Mucosa of descending colon (tissue), 3 donors: ENCODE data around the gene TTC36. TPM values are rescaled to one million over a fixed set of nuclear protein-coding genes. Genes with fewer than 3 reads are reported as not detected.

ENCODE experiments used
- ATAC-seq: fragments of 200-7000 bp; cut with Tn5 transposase; one replicate; pipeline ENCODE4 v1.9.1; 2020; ENCODE audit warnings: mild to moderate bottlenecking, moderate library complexity
- DNase-seq, 3 donors: peaks; one replicate each; pipeline ENCODE4 v3.0.0-alpha.2; 2020
- H3K36me3 ChIP-seq: fragments of 200-600 bp; one replicate; pipeline ENCODE4 v1.8.0; 2021; ENCODE audit warnings: low read depth, mild to moderate bottlenecking
- H3K4me1 ChIP-seq: fragments of 200-600 bp; one replicate; pipeline ENCODE4 v1.8.0; 2021; ENCODE audit warnings: low read depth, mild to moderate bottlenecking
- H3K4me3 ChIP-seq: fragments of 200-600 bp; one replicate; pipeline ENCODE4 v1.8.0; 2021; ENCODE audit warnings: mild to moderate bottlenecking
- H3K9me3 ChIP-seq: fragments of 200-600 bp; one replicate; pipeline ENCODE4 v1.8.0; 2021; ENCODE audit warnings: mild to moderate bottlenecking
- intact Hi-C, 2 donors: fragments of 100-400 bp; cut with DNase I in 1 of 2; cut with micrococcal nuclease in 1 of 2; formaldehyde crosslinking; loops; one replicate each; pipeline versions ENCODE4 v1.11.0 to v1.11.1; 2022; cut with DNase I, micrococcal nuclease
- total RNA-seq, 3 donors: library from RNA; stranded (reverse); fragmentation: NEBNext Ultra II Directional in 2 of 3; extraction: Animal tissue kit (Norgen Biotek cat#: 25700) in 2 of 3; gene quantifications; one replicate each; pipeline versions ENCODE4 v1.2.1 to v1.2.4, GENCODE V29; 2021 to 2023
- TF ChIP-seq, protein P1 (sequence below): fragments of 200-600 bp; IDR thresholded peaks from one replicate; pipeline ENCODE4 v1.8.0; 2022; ENCODE audit warnings: antibody characterized with exemption, mild to moderate bottlenecking
- donor health status: DM: no; HTN: no; CAD: no; lungs with moderate emphysema.
- donor health status: DM: no; HTN: no; CAD: no.
- donor health status: DM: no; HTN: yes; CAD: no.

Gene TTC36
- total RNA-seq, 3 donors from 2014 or later = 0.63 to 1.3 (median 1.2) TPM

DNA sequence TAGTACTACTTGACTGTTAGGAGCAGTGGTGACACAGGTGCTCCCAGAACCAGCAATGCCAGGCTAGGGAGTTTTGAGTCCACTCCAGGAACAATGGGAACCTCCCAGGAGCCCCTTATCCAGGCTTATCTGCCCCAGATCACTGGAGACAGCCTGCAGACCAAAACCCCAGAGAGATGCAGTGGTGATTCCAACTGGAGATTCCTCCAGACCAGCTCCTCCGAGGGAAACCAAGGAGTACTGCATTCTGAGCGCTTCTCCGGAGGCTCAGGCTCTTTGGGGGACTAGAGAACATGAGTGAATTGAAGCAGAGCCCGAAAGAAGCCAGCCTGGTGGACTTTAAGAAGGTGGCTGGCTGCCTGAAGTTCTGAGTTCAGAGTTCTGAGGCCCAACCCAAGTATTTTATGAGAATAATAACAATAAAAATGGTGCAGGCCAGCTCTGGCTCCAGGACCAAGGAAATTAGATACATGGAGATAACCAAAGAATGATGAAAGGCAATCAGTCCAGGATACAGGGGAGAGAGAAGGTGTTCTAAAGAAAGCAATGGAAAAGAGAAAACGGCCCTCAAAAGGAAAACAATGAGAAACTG lies 2.4 kb downstream of the TTC36 start:
- no peak for ATAC-seq
- intact Hi-C loops = no loop called here
- no peak for DNase-seq
- Histone ChIP-seq H3K36me3 (no peaks in the 10 kb centered on the region), H3K4me1 (peaks cover 8% of the 10 kb centered on the region), H3K9me3 (no peaks in the 10 kb centered on the region), H3K4me3 (no peak overlapping the region)
- TF ChIP-seq, protein P1, sequence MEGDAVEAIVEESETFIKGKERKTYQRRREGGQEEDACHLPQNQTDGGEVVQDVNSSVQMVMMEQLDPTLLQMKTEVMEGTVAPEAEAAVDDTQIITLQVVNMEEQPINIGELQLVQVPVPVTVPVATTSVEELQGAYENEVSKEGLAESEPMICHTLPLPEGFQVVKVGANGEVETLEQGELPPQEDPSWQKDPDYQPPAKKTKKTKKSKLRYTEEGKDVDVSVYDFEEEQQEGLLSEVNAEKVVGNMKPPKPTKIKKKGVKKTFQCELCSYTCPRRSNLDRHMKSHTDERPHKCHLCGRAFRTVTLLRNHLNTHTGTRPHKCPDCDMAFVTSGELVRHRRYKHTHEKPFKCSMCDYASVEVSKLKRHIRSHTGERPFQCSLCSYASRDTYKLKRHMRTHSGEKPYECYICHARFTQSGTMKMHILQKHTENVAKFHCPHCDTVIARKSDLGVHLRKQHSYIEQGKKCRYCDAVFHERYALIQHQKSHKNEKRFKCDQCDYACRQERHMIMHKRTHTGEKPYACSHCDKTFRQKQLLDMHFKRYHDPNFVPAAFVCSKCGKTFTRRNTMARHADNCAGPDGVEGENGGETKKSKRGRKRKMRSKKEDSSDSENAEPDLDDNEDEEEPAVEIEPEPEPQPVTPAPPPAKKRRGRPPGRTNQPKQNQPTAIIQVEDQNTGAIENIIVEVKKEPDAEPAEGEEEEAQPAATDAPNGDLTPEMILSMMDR = no peak

DNA sequence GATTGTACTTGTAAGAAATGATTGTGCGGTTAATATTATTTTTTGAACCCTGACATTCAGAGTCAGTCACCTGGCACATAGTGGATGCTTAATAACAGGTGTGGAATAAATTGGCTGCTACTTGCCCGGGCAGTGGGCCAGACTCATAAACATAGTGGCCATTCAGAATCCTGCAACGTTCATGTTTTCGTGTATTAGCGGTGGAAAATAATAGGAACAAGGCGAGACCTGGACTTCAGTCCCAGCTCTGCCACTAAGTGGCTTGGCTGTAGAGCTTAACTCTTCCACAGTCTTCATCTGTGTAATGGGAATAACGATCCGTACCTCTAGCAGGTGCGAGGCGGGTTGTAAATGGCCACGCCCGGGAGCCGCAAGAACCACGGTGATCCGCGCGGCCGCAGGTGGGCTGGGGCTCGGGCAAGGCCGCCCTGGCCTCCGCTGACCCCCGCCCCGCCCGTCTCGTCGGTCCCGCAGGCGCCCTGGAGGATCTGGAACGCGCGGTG lies 3.0 kb downstream of the TTC36 start:
- intact Hi-C loops = no loop called here
- Histone ChIP-seq H3K4me3 (peak overlapping the region; percentile 57), H3K4me1 (peaks cover 8% of the 10 kb centered on the region), H3K9me3 (no peaks in the 10 kb centered on the region), H3K36me3 (no peaks in the 10 kb centered on the region)
- TF ChIP-seq, protein P1 = no peak
- ATAC-seq = peak; percentile 48
- DNase-seq = peak; percentile 34 to 68 (median 66)

DNA sequence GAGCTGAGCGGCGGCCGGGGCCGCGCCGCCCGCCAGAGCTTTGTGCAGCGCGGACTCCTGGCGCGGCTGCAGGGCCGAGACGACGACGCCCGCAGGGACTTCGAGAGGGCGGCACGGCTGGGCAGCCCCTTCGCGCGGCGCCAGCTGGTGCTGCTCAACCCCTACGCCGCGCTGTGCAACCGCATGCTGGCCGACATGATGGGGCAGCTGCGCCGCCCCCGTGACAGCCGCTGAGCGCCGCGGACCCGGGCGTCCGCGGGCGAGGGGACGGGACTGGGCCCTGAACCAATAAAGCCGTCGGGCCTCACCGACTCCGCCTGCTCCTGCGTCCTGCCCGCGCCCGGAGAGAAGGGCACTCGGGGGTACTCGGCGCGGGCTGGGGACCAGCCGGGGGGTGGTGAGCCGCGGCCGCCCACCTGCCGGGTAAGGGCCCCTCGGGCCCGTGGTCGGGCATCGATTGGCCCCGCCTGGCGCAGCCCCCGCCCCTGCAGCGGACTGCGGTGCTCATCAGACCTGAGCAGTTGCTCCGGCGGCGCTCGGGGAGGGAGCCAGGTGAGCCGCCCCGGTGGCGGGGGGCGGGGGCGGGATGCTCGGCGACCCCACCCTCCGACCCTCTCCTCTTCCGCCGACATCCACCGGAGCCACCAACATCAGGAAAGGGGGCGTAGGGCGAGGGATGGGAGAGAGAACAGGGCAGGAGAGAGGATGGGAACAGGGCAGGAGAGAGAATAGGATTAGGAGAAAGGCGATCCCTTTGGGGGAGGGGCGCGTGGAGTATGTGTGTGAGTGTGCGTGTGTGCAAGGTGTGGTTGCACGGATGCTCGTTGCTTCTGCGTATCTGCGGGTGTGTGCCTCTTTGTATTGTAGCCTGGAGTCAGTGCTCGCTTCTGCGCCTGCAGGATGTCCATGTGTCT lies 3.7 kb downstream of the TTC36 start, which contains the start of gene TMEM25:
Gene TMEM25 (plus strand): TSS at position 510 of the 914 bp plus-strand sequence. CDS start 610 bp downstream, outside the sequence.
- Histone ChIP-seq H3K4me1 (peaks cover 8% of the 10 kb centered on the region), H3K9me3 (no peaks in the 10 kb centered on the region), H3K4me3 (peak within 1 kb of the TSS; percentile 57), H3K36me3 (no peaks in the 10 kb centered on the region)
- intact Hi-C loops = no loop called here
- ATAC-seq (peak; percentile 81), DNase-seq (peak; percentile 72 to 80 (median 77))
- TF ChIP-seq, protein P1 = no peak

DNA sequence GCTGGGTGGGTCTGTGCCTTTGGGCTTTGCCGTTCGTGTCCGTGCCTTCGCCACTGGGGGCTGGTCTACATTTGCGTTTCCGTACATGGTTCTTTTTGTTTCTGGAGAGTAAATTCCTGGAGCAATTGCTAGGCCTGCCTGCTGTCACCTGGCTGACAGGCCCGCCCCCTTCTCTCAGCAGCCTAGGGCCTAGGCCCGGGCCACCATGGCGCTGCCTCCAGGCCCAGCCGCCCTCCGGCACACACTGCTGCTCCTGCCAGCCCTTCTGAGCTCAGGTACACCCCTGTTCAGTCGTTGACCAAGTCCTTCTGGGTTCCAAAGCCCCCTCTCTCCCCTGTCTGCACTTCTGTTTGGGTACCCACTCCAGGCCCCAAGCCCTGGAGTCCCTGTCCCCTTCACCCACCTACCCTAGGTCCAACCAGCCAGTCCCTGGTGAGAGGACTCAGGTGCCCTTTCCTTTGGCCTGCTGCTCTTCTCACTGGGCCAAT lies 4.4 kb downstream of the TTC36 start:
- no peaks in the 10 kb centered on the region for H3K9me3 ChIP-seq
- DNase-seq (no peak), ATAC-seq (peak; percentile 10)
- intact Hi-C loops = no loop called here
- H3K4me1 ChIP-seq = peaks cover 8% of the 10 kb centered on the region
- H3K36me3 ChIP-seq = no peaks in the 10 kb centered on the region
- TF ChIP-seq, protein P1 = no peak
- no peak overlapping the region for H3K4me3 ChIP-seq

DNA sequence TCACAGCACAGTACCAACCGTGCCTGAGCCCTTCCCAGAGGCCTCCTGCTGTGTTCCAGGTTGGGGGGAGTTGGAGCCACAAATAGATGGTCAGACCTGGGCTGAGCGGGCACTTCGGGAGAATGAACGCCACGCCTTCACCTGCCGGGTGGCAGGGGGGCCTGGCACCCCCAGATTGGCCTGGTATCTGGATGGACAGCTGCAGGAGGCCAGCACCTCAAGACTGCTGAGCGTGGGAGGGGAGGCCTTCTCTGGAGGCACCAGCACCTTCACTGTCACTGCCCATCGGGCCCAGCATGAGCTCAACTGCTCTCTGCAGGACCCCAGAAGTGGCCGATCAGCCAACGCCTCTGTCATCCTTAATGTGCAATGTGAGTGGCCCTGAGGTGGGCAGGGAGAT lies 4.8 kb downstream of the TTC36 start:
- Histone ChIP-seq H3K9me3 (no peaks in the 10 kb centered on the region), H3K4me1 (peaks cover 8% of the 10 kb centered on the region), H3K4me3 (no peak overlapping the region), H3K36me3 (no peaks in the 10 kb centered on the region)
- no peak for ATAC-seq
- intact Hi-C loops = no loop called here
- TF ChIP-seq, protein P1 = no peak
- DNase-seq = peak in 1 of 3 donors; percentile 48
